ENCODE data around the gene AKR1C1.
"Not testable (repeated sequence)": the region's sequence is repeated elsewhere in the genome, so short reads cannot be mapped to it uniquely, and the experiment has no call there.

GRCh38 chr10:5004501-5004900, 41.3 kb downstream of the AKR1C1 start:
- TF ChIP-seq CTCF (IDR thresholded peaks at IDR 0.05; ENCODE audit: low read length); EZH2 (IDR thresholded peaks at IDR 0.05; ENCODE audit: borderline replicate concordance, low read length): not testable (repeated sequence)

Measured in OCI-LY1 (cell line).